ENCODE results near the gene RWDD2A. TPM values are rescaled to one million over a fixed set of nuclear protein-coding genes. Genes with fewer than 3 reads are reported as not detected.

Gene RWDD2A
- total RNA-seq, 1 experiment from 2014 or later: 1.8 TPM

DNA sequence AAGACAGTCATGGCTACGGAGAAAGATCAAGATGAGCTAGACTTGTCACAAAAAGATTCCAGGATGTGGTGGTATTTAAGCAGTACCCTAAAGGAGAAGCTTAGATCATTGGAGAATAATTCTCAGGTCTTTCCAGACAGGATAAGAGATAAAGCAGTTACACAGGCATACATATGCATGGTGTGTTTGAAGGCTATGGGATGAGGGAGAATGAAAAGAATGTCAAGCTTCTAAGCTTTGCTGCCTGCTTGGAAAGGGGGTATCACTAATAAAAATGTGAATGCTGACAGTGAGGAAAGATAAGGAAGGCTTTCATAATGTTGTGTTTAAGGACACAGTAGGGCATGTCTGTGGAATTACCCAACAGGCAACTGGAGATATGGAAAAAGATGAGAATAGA is 28.1 kb downstream of the RWDD2A start:
- Histone ChIP-seq H3K4me3 (no peak overlapping the region), H3F3A (ENCODE audit: insufficient read depth, low read depth) (peaks cover 9% of the 10 kb centered on the region), H2AFZ (no peak overlapping the region), H3K27ac (no peak overlapping the region), H3K4me2 (no peak overlapping the region), H3K27me3 (ENCODE audit: insufficient read depth, low read depth) (no peaks in the 10 kb centered on the region), H3K9me3 (ENCODE audit: insufficient read depth, low read depth) (no peaks in the 10 kb centered on the region), H3K9me2 (ENCODE audit: insufficient read depth) (no peaks in the 10 kb centered on the region), H4K20me1 (ENCODE audit: insufficient read depth) (no peaks in the 10 kb centered on the region), H3K4me1 (replicated peaks; ENCODE audit: insufficient read depth) (no peaks in the 10 kb centered on the region), H3K36me3 (ENCODE audit: low read depth) (no peaks in the 10 kb centered on the region), H3K79me2 (ENCODE audit: low read depth) (no peaks in the 10 kb centered on the region)
- intact Hi-C loops (cut with micrococcal nuclease; ENCODE audit: unreplicated experiment): loop anchor here (10.0 kb wide), 1 partner anchor 174 kb away; no protein-coding TSS in a partner anchor
- DNase-seq: no peak
- TF ChIP-seq CTCF (conservative IDR thresholded peaks at IDR 0.05) (no peak), EZH2 (IDR thresholded peaks at IDR 0.05; ENCODE audit: low read depth) (no peak)
- ChIA-PET CTCF (interaction anchor here (1.8 kb wide), 1 partner anchor 284 kb away, joined by 4 read pairs; no protein-coding TSS in a partner anchor), POLR2A (ENCODE audit: unreplicated experiment) (interaction anchor here (0.6 kb wide), 1 partner anchor 153 kb away, joined by 3 read pairs; no protein-coding TSS in a partner anchor)
- no TSS peak for BruUV-seq (replicated peaks)

DNA sequence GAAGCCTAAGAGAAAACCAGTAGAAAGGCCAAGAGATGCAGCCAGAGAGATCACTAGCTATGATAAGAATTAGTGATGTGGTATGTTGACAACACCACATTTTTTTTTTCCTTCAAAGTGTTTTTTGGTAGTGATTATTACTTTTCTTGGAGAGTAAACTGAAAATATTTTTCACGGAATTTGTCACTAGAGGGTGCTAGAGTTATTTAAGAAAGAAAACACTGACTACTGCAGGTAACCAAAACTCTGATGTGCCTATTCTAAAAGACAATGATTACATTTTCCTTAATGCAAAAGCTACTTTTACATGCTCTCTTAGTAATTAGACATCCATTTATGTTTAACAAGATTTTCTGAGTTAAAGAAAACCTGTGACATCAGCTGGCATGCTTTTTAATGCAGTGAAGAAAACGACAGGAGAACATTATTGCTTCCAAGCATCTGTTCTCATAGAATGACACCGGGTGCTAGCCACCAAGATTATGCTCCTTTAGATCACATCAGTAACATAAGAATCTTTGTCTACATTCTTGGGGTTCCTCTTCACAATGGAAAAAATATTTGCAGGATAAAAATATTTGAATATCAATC is 28.8 kb downstream of the RWDD2A start:
- H3K27me3 ChIP-seq (ENCODE audit: insufficient read depth, low read depth): no peaks in the 10 kb centered on the region
- no peak overlapping the region for H3K4me2 ChIP-seq
- intact Hi-C loops (cut with micrococcal nuclease; ENCODE audit: unreplicated experiment): loop anchor here (1.0 to 10.0 kb wide), 3 partner anchors 155 to 290 kb away; partner anchors contain the start of genes DOP1A and PRSS35
- BruUV-seq (replicated peaks): no TSS peak
- no peaks in the 10 kb centered on the region for H3K36me3 ChIP-seq (ENCODE audit: low read depth)
- H4K20me1 ChIP-seq (ENCODE audit: insufficient read depth): no peaks in the 10 kb centered on the region
- no peak overlapping the region for H3K27ac ChIP-seq
- H3K79me2 ChIP-seq (ENCODE audit: low read depth): no peaks in the 10 kb centered on the region
- H3K4me3 ChIP-seq: no peak overlapping the region
- ChIA-PET POLR2A (ENCODE audit: unreplicated experiment) (no interaction called here), CTCF (interaction anchor here (0.6 to 1.8 kb wide), 6 partner anchors 24 to 961 kb away, joined by 3 to 13 read pairs (median 4); no protein-coding TSS in a partner anchor)
- TF ChIP-seq CTCF (conservative IDR thresholded peaks at IDR 0.05): peak; percentile 61
- no peak for TF ChIP-seq EZH2 (IDR thresholded peaks at IDR 0.05; ENCODE audit: low read depth)
- DNase-seq: no peak
- peaks cover 6% of the 10 kb centered on the region for H3F3A ChIP-seq (ENCODE audit: insufficient read depth, low read depth)
- H3K4me1 ChIP-seq (replicated peaks; ENCODE audit: insufficient read depth): no peaks in the 10 kb centered on the region
- no peaks in the 10 kb centered on the region for H3K9me3 ChIP-seq (ENCODE audit: insufficient read depth, low read depth)
- H3K9me2 ChIP-seq (ENCODE audit: insufficient read depth): no peaks in the 10 kb centered on the region
- no peak overlapping the region for H2AFZ ChIP-seq

- Histone ChIP-seq H3K36me3 (ENCODE audit: low read depth) (no peaks in the 10 kb centered on the region), H2AFZ (no peak overlapping the region), H3K27ac (no peak overlapping the region), H3F3A (ENCODE audit: insufficient read depth, low read depth) (peaks cover 10% of the 10 kb centered on the region), H3K27me3 (ENCODE audit: insufficient read depth, low read depth) (no peaks in the 10 kb centered on the region), H3K79me2 (ENCODE audit: low read depth) (no peaks in the 10 kb centered on the region), H3K9me3 (ENCODE audit: insufficient read depth, low read depth) (no peaks in the 10 kb centered on the region), H3K4me3 (no peak overlapping the region), H4K20me1 (ENCODE audit: insufficient read depth) (no peaks in the 10 kb centered on the region), H3K9me2 (ENCODE audit: insufficient read depth) (no peaks in the 10 kb centered on the region), H3K4me2 (no peak overlapping the region), H3K4me1 (replicated peaks; ENCODE audit: insufficient read depth) (no peaks in the 10 kb centered on the region)
- POLR2A ChIA-PET (ENCODE audit: unreplicated experiment): interaction anchor here (0.6 kb wide), 1 partner anchor 1003 kb away, joined by 6 read pairs; no protein-coding TSS in a partner anchor
- intact Hi-C loops (cut with micrococcal nuclease; ENCODE audit: unreplicated experiment): loop anchor here (10.0 kb wide), 1 partner anchor 168 kb away; no protein-coding TSS in a partner anchor
- CTCF ChIA-PET: no interaction called here
- no peak for DNase-seq
- BruUV-seq (replicated peaks): no TSS peak
- TF ChIP-seq CTCF (conservative IDR thresholded peaks at IDR 0.05): no peak
- TF ChIP-seq EZH2 (IDR thresholded peaks at IDR 0.05; ENCODE audit: low read depth): no peak
Measured at GRCh38 chr6:83226517-83226916, 33.4 kb downstream of the RWDD2A start.
